SK-N-SH treated with all-trans-retinoic acid at 6 μM for 48 hours (cell line): ENCODE data around the gene ALOX15.

ENCODE experiments used
- ATAC-seq: fragments of 200-7000 bp; cut with Tn5 transposase; 3 replicates; pipeline ENCODE4 v1.9.1; 2020; ENCODE audit warnings: mild to moderate bottlenecking, moderate library complexity
- ARNTL ChIP-seq: fragments of 450-650 bp; formaldehyde crosslinking; IDR thresholded peaks from 2 replicates; pipeline ENCODE4 v1.5.0; 2020; ENCODE audit warnings: low read depth, mild to moderate bottlenecking, moderate library complexity, borderline replicate concordance
- BACH2 ChIP-seq: fragments of 250-450 bp; sonication (Bioruptor Pico); IDR thresholded peaks from 2 replicates; pipeline ENCODE4 v1.9.0; 2021; ENCODE audit warnings: mild to moderate bottlenecking, borderline replicate concordance
- CREB5 ChIP-seq: fragments of 250-450 bp; sonication (Bioruptor Pico); IDR thresholded peaks from 2 replicates; pipeline ENCODE4 v1.5.1; 2020; ENCODE audit warnings: low read depth, mild to moderate bottlenecking, moderate library complexity
- CSDC2 ChIP-seq: fragments of 250-450 bp; sonication (Bioruptor Pico); IDR thresholded peaks from 2 replicates; pipeline ENCODE4 v1.5.0; 2020; ENCODE audit warnings: mild to moderate bottlenecking, moderate library complexity
- CSRNP3 ChIP-seq: fragments of 250-450 bp; sonication (Bioruptor Pico); IDR thresholded peaks from 2 replicates; pipeline ENCODE4 v1.5.1; 2021; ENCODE audit warnings: mild to moderate bottlenecking, moderate library complexity
- ESRRG ChIP-seq: fragments of 250-450 bp; sonication (Bioruptor Pico); IDR thresholded peaks from 2 replicates; pipeline ENCODE4 v1.6.1; 2021; ENCODE audit warnings: mild to moderate bottlenecking
- GLIS3 ChIP-seq: fragments of 250-450 bp; sonication (Bioruptor Pico); IDR thresholded peaks from 2 replicates; pipeline ENCODE4 v1.5.0; 2020; ENCODE audit warnings: mild to moderate bottlenecking, moderate library complexity
- ISL1 ChIP-seq: fragments of 250-450 bp; sonication (Bioruptor Pico); IDR thresholded peaks from 2 replicates; pipeline ENCODE4 v2.1.2; 2022; ENCODE audit warnings: mild to moderate bottlenecking, moderate library complexity
- OSR1 ChIP-seq: fragments of 250-450 bp; sonication (Bioruptor Pico); IDR thresholded peaks from 2 replicates; pipeline ENCODE4 v1.8.0; 2022; ENCODE audit warnings: moderate library complexity, mild to moderate bottlenecking, inconsistent platforms
- PPARA ChIP-seq: fragments of 250-450 bp; sonication (Bioruptor Pico); IDR thresholded peaks from 2 replicates; pipeline ENCODE4 v1.5.0; 2020; ENCODE audit warnings: mild to moderate bottlenecking, borderline replicate concordance
- RARB ChIP-seq: fragments of 250-450 bp; sonication (Bioruptor Pico); IDR thresholded peaks from 2 replicates; pipeline ENCODE4 v1.8.0; 2021; ENCODE audit warnings: mild to moderate bottlenecking, moderate library complexity
- SNAI2 ChIP-seq: fragments of 250-450 bp; sonication (Bioruptor Pico); IDR thresholded peaks from 2 replicates; pipeline ENCODE4 v1.5.0; 2020; ENCODE audit warnings: mild to moderate bottlenecking, moderate library complexity
- TCF4 ChIP-seq: fragments of 250-450 bp; sonication (Bioruptor Pico); IDR thresholded peaks from 2 replicates; pipeline ENCODE4 v1.8.0; 2021; ENCODE audit warnings: mild to moderate bottlenecking, moderate library complexity, borderline replicate concordance
- TSHZ2 ChIP-seq: fragments of 250-450 bp; sonication (Bioruptor Pico); IDR thresholded peaks from 2 replicates; pipeline ENCODE4 v1.5.0; 2020; ENCODE audit warnings: mild to moderate bottlenecking, moderate library complexity
- ZC3H10 ChIP-seq: fragments of 250-450 bp; sonication (Bioruptor Pico); IDR thresholded peaks from 2 replicates; pipeline ENCODE4 v1.5.1; 2021; ENCODE audit warnings: mild to moderate bottlenecking, moderate library complexity
- ZFP3 ChIP-seq: fragments of 250-450 bp; sonication (Bioruptor Pico); IDR thresholded peaks from 2 replicates; pipeline ENCODE4 v1.5.0; 2020; ENCODE audit warnings: mild to moderate bottlenecking, moderate library complexity
- ZFP30 ChIP-seq: fragments of 450-650 bp; formaldehyde crosslinking; IDR thresholded peaks from 2 replicates; pipeline ENCODE4 v1.5.0; 2022; ENCODE audit warnings: mild to moderate bottlenecking, moderate library complexity
- ZNF565 ChIP-seq: fragments of 450-650 bp; formaldehyde crosslinking; conservative IDR thresholded peaks from 2 replicates; pipeline ENCODE4 v1.5.0; 2020; ENCODE audit warnings: low read depth, mild to moderate bottlenecking, moderate library complexity
- ZNF70 ChIP-seq: fragments of 450-650 bp; formaldehyde crosslinking; IDR thresholded peaks from 2 replicates; pipeline ENCODE4 v1.5.0; 2020; ENCODE audit warnings: mild to moderate bottlenecking, moderate library complexity
- ZNF8 ChIP-seq: fragments of 450-650 bp; formaldehyde crosslinking; IDR thresholded peaks from 2 replicates; pipeline ENCODE4 v1.5.0; 2020; ENCODE audit warnings: mild to moderate bottlenecking, moderate library complexity
- TF ChIP-seq, protein P1 (sequence below): fragments of 250-450 bp; sonication (Bioruptor Pico); IDR thresholded peaks from 2 replicates; pipeline ENCODE4 v1.8.0; 2021; ENCODE audit warnings: low read depth, mild to moderate bottlenecking, moderate library complexity, borderline replicate concordance
- TF ChIP-seq, protein P2 (sequence below): fragments of 250-450 bp; sonication (Bioruptor Pico); IDR thresholded peaks from 2 replicates; pipeline ENCODE4 v1.8.0; 2020; ENCODE audit warnings: mild to moderate bottlenecking, moderate library complexity, borderline replicate concordance

The ALOX15 gene

DNA sequence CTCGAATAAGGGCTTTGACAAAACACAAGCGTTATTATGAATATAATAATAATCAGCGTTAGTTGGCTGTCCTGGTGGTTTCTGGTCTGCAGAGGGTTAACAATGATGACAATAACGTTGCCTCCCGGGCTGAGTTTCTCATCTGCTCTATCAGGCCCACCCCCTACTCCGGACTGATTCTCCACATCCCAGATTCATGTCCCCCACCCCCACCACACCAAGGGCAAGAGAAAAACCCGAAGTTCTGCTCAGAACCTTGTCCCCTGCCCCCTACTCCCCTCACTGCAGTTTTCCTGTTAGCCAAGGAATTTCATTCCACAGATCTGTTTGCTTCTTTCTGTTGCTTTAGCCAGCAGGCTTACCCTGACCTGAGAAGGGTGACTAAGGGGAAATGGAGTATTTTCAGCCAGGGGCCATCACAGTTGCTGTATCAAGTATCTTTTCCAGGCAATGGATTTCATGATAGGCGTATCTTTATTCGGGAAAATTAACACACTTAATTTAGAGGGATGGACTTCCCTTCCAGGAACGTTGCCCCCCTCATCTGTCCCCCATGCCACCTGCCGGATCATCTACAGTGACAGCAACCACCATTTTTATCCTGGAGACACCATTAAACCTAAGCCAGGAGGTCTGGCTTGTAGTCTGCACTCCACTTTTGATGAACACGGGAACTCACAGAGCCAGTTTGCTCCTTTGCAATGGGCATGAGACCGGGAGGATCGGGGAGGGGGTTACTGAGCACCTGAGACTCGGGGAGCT, 23.7 kb downstream of the ALOX15 start:
- 0 out of 3 replicates have a peak, but pooled peaks have one; percentile 27 for ATAC-seq
- no peak for TF ChIP-seq RARB
- TF ChIP-seq PPARA, result no peak
- TF ChIP-seq ZNF8, result no peak
- TF ChIP-seq TCF4, result no peak
- no peak for TF ChIP-seq TSHZ2
- TF ChIP-seq ZNF70 (CRISPR knock-in tag), result no peak
- TF ChIP-seq ZC3H10 (CRISPR knock-in tag), result no peak
- TF ChIP-seq ZFP30 (CRISPR knock-in tag), result no peak
- no peak for TF ChIP-seq ZFP3 (CRISPR knock-in tag)
- no peak for TF ChIP-seq ARNTL
- TF ChIP-seq GLIS3, result no peak
- no peak for TF ChIP-seq CSRNP3 (CRISPR knock-in tag)
- TF ChIP-seq, protein P1, sequence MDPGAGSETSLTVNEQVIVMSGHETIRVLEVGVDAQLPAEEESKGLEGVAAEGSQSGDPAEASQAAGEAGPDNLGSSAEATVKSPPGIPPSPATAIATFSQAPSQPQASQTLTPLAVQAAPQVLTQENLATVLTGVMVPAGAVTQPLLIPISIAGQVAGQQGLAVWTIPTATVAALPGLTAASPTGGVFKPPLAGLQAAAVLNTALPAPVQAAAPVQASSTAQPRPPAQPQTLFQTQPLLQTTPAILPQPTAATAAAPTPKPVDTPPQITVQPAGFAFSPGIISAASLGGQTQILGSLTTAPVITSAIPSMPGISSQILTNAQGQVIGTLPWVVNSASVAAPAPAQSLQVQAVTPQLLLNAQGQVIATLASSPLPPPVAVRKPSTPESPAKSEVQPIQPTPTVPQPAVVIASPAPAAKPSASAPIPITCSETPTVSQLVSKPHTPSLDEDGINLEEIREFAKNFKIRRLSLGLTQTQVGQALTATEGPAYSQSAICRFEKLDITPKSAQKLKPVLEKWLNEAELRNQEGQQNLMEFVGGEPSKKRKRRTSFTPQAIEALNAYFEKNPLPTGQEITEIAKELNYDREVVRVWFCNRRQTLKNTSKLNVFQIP, result no peak
- TF ChIP-seq, protein P2, sequence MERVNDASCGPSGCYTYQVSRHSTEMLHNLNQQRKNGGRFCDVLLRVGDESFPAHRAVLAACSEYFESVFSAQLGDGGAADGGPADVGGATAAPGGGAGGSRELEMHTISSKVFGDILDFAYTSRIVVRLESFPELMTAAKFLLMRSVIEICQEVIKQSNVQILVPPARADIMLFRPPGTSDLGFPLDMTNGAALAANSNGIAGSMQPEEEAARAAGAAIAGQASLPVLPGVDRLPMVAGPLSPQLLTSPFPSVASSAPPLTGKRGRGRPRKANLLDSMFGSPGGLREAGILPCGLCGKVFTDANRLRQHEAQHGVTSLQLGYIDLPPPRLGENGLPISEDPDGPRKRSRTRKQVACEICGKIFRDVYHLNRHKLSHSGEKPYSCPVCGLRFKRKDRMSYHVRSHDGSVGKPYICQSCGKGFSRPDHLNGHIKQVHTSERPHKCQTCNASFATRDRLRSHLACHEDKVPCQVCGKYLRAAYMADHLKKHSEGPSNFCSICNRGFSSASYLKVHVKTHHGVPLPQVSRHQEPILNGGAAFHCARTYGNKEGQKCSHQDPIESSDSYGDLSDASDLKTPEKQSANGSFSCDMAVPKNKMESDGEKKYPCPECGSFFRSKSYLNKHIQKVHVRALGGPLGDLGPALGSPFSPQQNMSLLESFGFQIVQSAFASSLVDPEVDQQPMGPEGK (CRISPR knock-in tag), result no peak
- TF ChIP-seq SNAI2 (CRISPR knock-in tag), result no peak
- TF ChIP-seq ISL1, result no peak
- no peak for TF ChIP-seq ESRRG (CRISPR knock-in tag)
- TF ChIP-seq CSDC2, result no peak
- TF ChIP-seq, all 23 proteins: peak for 0

- TF ChIP-seq ZNF8, result no peak
- no peak for TF ChIP-seq TSHZ2
- TF ChIP-seq ESRRG (CRISPR knock-in tag), result no peak
- TF ChIP-seq, protein P1, result no peak
- no peak for TF ChIP-seq CREB5 (CRISPR knock-in tag)
- TF ChIP-seq PPARA, result no peak
- TF ChIP-seq ZFP3 (CRISPR knock-in tag), result no peak
- TF ChIP-seq OSR1 (CRISPR knock-in tag), result no peak
- TF ChIP-seq ZNF565 (CRISPR knock-in tag), result no peak
- TF ChIP-seq BACH2 (CRISPR knock-in tag), result no peak
- TF ChIP-seq ZFP30 (CRISPR knock-in tag), result no peak
- no peak for TF ChIP-seq ZC3H10 (CRISPR knock-in tag)
- no peak for TF ChIP-seq GLIS3
- no peak for ATAC-seq
Observed at GRCh38 chr17:4617090-4617489, 24.4 kb downstream of the ALOX15 start.
